ENCODE results near the gene MEN1.
A peak's percentile ranks its signal among the peaks of the same experiment; 100 is the strongest.
"Not testable (repeated sequence)": the region's sequence is repeated elsewhere in the genome, so short reads cannot be mapped to it uniquely, and the experiment has no call there.

MEN1 gene

DNA sequence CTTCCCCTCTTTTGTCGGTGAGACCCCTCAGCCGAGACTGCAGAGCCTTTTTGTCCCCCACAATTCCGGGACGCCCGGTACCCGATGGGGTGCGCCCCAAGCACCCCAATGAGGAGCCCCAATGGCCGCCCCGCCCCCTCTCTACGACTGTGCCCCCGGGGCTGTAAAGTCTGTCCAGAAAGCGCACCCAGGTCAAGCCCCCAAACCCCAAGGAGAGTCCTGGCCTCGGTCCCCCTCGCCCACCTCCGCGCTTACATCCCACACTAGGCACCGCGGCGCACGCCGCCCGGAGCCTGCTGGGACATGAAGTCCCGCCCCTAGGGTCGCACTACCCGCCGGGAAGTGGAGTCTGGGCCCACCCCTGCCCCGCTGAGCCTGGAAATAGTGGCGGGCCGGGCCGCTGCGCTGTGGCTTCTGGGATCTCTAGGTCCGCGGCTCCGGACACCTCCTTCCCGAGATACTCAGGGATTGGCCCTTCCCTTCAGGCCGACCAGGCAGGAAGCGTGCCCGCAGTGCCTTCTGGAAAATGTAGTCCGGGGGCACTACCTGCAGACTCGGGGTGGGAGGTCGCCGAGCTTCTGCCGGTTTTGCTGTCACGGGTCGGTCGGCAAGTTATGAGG, at the start of gene MEN1:
TSS of gene MEN1 (minus strand) at position 281 of the 620 bp plus-strand sequence. CDS start 442 bp downstream, outside the sequence.
- FAIRE-seq, result peak; percentile 96

DNA sequence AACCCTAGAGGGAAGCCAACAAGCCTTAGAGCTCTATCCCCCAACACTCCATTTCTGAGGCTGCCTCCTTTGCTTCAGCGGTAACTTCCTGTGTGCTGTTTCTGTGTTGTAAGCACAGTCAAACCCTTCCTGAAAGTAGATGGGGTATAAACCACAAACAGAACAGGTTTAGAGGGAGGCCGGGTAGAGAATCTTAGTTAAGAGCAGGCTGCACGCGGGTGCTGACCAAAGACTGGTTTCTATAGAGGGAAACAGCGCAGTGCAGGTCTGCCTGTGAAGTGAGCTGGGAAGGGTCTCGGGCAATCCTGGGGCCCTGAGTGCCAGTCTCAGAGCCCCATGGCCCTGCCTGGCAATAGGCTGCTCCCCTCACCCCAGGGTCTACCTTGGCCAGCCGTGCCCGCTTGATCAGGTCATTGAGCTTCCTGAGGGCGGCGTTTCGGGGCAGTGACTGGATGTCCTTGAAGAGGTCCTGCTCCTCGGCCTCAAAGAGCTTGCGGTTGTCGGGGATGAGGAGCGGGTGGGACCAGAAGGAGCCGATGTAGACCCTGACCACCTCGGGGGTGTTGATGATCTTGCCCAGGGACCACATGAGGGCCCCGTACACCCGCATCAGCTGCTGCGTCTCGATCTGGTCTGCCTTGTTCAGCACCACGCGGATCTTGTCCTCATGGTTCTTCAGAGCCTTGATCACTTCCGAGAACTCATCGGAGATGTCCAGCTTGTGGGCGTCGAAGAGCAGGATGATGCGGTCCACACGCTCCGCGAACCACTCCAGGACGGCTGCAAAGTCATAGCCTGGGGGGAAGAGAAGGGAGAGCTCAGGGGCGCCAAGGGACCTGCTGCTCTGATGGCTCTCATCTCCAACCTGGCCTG, 49.4 kb upstream of the MEN1 start:
- FAIRE-seq, result no peak

DNA sequence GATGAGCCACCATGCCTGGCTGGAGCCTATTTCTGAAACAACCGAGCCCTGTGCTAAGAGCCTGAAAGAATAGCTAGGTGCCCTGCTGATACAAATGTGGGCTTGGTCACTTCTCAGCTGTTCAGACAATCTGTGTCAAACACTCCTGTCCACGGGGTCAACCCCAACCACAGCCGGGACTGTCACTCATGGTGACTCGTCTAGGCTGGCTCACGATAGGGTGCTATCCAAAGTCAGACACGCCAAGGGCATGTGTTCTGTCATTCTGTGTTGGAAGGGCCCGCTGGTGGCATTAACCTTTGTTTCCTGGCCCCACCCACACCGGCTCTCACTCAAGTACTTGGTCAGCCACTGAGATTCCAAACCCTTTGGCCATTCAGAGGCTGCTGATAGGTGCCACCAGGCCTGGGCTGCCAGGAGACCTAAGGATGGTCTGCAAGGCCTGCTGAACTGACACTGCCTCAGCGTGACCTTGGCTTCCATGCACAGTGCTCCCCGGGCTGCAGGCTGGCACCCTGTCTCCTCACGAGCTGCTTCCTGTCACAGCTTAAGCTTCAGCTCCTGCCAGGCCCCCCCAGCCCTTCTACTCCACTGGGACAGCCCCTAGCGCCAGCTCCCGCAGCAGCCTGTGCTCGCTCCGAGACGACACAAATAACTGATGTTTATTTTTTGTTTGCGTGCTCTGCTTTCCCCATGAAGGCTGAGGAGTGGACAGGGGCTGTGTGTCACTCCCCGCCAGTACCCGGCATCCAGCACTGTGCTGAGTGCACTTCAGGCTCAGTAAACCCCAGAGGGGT, 48.3 kb upstream of the MEN1 start:
- no peak for FAIRE-seq

GRCh38 chr11:64857485-64857884, 47.1 kb upstream of the MEN1 start:
- FAIRE-seq, result no peak

DNA sequence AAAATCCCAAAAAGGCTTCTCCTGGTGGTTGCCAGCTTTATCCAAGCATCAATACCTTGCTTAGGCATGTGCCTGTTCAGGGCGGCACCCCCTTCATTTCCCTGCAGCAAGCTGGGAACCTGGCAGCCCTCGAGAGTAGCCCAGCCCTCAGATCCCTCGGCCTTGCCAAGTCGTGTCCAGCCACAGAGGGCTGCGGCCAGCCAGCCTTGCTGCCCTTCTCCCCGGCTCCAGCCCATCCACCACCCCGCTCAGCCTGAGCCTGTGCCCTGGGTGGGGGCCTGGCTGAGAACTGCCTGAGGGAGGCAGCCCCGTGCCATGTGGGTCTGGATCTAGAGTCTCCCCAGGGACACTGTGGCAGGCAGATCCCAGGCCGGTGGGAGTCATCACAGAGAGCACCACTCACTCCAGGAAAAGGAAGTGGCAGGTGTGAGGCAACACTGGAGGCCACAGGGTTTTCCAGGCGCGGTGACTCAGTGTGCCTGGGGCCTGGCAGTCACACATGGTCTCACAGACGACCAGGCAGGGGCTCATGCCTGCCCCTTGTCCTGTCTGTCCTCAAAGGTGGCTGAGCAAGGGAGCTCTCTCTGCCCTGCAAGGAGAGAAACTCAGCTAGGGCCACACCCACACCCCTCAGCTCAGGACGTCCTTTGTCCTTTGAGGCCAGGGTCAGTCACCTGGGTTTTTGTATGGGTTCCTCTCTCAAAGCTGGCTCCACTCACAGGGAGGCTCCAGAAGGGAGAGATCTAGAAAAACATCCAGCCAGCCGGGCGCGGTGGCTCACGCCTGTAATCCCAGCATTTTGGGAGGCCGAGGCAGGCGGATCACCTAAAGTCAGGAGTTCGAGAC, 46.3 kb upstream of the MEN1 start:
- no peak for FAIRE-seq

DNA sequence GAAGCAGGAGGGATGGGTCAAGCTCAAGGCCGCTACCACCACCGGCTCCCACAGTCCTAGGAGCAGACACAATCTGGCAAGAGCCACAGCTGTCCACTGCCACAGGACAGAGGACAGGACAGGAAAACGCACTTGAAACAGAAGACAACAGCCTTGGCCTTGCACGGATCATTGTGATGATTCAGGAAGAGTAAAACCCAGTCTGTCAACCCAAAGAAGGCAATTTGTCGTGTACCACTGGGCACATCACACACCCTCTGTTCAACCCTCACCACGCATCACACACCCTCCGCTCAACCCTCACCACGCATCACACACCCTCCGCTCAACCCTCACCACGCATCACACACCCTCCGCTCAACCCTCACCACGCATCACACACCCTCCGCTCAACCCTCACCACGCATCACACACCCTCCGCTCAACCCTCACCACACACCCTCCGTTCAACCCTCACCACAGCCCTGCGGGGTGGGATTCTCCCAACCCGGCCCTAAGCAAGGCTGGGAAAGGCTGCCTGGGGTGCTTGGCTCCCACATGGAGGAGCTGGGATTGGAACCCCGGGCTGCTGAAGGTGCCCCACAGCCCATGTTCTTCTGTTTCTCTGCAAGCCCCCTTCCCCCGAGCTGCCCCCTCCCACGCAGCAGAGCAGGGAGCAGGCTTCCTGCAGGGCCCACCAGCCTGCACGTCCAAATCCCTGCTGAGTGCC, 45.4 kb upstream of the MEN1 start:
- no peak for FAIRE-seq

DNA sequence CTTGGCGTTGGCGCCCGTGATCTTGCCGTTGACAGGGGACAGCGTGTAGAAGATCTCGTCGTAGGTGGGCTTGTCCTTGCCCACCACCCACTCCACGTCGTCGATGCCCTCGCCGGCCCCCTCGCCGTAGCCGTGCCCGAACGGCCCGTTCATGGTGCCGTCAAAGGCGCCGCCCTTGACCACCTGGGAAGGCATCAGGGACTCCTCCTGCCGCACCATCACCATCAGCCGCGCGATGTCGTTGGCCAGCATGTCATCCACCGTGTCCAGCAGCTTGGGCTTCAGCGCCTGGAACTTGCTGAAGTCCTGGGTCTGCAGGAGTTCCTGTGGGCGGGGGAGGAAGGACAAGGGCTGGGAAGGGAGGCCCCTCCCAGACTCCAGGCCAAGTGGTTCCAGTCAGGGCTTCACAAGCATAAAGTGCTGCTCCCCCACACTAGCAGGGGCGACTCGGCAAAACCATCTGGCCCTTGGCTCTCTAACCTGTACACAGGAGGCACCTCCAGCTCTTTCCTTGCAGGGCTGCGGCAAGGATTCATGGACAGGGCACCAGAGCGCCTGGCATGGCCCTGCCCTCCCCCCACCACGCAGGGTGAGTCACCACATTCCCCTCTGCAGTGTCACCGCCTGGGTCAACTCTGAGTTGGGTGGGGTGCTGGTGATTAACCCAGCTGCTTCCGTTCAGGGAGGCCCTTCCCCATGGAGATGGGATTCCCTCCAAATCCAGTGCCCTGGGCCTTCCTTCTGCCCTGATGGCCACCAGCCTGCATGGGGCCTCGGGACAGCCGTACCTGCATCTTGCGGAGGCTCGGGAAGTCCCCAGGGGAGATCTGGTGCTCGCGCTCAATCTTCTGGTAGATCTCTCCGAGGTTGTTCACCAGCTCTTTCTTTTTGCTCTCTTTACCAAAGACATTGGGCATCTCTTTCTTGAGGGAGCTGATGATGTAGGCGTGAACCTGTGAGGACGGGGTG, 44.5 kb upstream of the MEN1 start:
- FAIRE-seq, result no peak

- FAIRE-seq, result no peak
Measured at GRCh38 chr11:64854157-64854533, 43.8 kb upstream of the MEN1 start.

DNA sequence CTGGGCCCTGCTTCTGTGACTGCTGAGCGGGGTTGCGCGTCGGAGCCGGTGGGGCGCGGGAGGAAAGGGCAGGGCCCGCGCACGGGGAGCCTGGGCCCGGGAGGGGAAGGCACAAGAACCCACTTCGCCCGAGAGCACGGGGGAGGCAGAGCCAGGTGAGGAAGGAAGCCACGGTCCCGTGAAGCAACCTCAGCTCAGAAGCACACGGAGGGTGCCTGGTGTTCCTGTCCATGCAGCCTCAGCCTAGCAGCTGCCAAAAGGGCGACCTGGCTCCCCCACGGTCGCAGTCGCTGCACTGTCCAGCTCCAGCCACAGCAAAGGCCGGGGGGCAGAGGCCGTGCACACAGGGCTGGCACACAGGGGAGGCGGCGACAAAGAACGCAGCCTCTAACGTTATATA, 43.4 kb upstream of the MEN1 start:
- FAIRE-seq, result no peak

GRCh38 chr11:64852804-64853509, 42.6 kb upstream of the MEN1 start:
- FAIRE-seq, result no peak

DNA sequence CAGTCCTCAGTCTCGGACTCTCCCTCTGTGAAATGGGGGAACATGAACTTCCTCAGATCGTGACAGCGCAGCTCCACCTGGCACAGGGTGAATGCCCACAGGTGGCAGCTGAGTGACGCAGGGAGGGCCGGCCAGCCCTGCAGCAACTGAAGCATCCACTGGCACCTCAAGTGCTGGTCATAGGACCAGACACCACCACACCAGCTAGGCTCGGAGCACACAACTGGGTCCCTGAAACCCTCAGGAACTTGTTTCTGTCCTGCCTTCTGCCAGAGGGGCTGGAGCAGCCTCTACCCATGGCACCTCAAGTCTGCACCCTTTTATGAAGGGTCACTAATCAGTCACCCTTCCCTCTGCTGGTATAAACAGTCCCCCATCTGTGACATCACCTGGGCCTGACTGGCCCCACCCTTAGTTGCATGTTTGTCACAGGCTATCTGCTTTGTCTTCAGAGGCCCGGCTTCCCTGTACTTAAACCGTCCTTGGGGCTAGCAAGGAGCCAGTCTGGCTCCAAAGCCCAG, 41.5 kb upstream of the MEN1 start:
- FAIRE-seq, result no peak

DNA sequence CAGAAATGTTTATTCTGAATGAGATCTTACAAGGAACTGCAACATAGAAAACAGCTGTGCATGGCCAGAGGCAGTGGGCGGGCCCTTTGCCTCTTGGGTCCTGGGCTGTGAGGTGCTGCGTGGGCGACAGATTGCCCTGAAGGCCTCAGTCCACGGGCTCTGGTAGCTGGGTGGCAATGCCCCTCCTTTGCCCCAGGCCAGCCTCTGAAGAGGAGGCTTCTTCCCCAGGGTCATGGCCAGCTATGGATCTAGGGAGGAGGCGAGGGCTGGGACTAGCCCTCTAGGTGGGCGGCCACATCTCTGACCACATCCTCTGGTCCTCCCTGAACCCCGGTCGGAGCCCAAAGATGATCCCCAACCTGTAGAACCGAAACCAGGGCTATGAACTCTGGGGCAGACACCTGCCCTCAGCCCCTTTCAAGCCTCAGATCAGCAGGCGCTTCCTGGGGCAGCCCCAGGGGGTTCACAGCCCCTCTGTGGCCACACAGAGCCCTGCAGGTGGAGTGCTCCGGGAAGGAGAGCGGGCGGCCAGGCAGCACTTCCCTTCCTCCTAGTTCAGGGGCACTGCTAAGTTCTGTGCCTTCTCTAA, 40.7 kb upstream of the MEN1 start:
- FAIRE-seq, result no peak

DNA sequence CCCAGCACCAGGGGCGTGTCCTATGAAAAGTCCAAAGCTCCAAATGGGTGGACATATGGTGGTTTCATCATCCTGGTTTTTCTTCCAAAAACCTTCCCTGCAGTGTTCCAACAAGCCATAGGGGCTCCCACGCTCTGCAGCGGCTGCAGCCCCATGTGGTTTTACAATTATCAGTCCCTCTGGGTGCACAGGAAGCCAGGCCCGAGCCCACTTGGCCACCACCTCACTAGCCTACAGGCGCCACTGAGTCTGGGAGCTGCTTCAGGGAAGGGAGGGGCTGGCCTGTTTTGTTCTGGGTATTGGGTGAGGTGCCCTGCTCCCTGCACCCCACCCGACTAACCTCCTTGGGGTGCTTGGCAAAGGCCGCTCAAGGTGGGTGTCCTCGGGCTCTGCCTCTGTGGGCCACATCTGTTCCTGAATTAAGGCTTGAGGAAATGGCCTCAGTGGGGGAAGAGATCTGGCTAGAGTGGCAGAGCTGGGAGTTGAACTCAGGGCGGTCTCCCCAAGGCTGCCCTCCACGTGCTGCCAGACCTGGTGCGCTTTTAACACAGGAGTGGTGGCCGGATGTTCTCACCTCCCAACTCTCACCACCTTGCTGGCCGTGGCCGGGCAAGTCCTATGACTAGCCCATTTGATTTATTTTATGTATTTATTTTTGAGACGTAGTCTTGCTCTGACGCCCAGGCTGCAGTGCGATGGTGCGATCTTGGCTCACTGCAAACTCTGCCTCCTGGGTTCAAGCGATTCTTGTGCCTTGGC, 39.4 kb upstream of the MEN1 start:
- no peak for FAIRE-seq

GRCh38 chr11:64848826-64849597, 38.7 kb upstream of the MEN1 start:
- FAIRE-seq, result no peak

DNA sequence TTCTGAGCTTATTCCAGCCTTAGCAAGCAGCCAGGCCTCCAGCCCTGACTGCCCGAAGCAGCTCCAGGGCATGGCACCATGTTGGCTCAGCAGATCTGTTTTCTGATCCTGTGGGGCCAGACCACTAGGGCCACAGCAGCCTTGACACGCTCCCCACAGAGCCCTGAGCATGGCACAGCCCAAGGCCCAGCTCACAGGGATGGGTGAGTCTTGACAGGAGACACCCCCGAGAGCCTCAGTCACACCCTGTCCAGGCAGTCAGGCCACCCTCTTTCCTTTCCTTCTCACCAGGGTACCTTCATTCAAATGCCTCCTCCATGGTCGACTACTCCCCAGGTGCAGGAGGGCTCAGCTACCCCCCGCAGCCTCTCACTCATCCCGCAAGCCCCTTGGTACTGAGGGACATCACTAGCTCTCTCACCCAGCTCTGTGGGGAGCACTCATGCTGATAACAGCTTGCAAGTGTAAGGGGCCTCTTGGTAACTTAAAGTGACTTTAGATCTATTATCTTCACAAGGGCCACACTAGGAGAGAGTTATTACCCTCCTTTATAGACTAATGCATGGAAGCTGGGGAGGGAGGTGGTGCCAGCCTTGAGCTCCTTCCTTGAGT, 38.0 kb upstream of the MEN1 start:
- no peak for FAIRE-seq

DNA sequence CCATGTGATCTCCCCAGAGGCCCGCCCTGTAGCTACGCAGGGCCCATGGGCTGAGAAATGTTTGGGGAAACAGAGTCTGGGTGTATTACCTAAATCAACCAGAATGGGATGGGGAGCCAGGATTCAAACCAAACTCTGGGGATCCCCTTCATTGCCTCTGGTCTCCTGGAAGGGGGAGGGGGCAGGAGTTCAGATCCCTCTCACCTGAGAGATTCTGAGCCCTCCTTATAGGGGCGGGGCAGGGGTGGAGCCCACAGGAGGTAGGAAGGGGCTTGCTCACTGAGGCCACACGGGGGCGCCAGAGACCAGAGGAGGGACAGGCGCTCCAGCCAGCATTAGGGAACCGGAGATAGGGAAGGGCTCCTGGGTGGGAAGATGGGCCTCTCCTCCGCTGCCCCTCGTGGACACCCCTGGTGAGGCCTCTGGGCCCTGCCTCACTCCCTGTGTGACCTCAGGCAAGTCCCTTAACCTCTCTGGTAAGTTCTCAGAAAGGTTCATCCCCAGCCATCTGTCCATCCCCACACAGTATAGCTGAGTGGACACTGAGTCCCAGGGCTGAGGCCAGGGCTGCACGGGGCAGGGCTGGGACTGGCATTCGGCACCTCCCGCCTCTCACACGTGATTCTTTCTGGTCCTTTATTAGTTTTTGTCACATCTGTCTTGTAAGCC, 36.8 kb upstream of the MEN1 start:
- no peak for FAIRE-seq

GRCh38 chr11:64845776-64846129, 35.4 kb upstream of the MEN1 start:
- not testable (repeated sequence) for FAIRE-seq

All from A204.1 (cell line).